GM19099 (cell line): Measurements from ENCODE around the gene ACKR1.

Source experiments
- POLR2A ChIP-seq: IDR thresholded peaks from 3 replicates; pipeline ENCODE4 v1.6.1; 2011; ENCODE audit warnings: low read depth; ENCODE audit not compliant: insufficient read length; ENCODE audit errors: extremely low read depth

The ACKR1 gene

GRCh38 chr1:159229260-159229885, 24.7 kb downstream of the ACKR1 start:
- TF ChIP-seq POLR2A, result no peak

- no peak for TF ChIP-seq POLR2A
Measured at GRCh38 chr1:159229896-159230295, 25.2 kb downstream of the ACKR1 start.

- no peak for TF ChIP-seq POLR2A
Measured at GRCh38 chr1:159239551-159240220, 35.0 kb downstream of the ACKR1 start.

- no peak for TF ChIP-seq POLR2A
Measured at GRCh38 chr1:159247266-159247665, 42.6 kb downstream of the ACKR1 start.

- TF ChIP-seq POLR2A, result no peak
Measured at GRCh38 chr1:159248311-159248710, 43.6 kb downstream of the ACKR1 start.

GRCh38 chr1:159250638-159251216, 46.1 kb downstream of the ACKR1 start:
- TF ChIP-seq POLR2A, result no peak
